Measurements from ENCODE around the gene PARVG. TPM values are rescaled to one million over a fixed set of nuclear protein-coding genes. Genes with fewer than 3 reads are reported as not detected.

PARVG gene
- total RNA-seq, 1 experiment from 2014 or later, result 1.3 TPM

GRCh38 chr22:44181033-44181911, 547 bp downstream of the PARVG start:
- H3T11ph ChIP-seq (ENCODE audit: low read length), result no peak overlapping the region
- H3K9ac ChIP-seq (ENCODE audit: extremely low read depth, insufficient read length, low read length), result no peak overlapping the region
- no peak overlapping the region for H2BK20ac ChIP-seq (ENCODE audit: low read depth, low read length, poor library complexity, severe bottlenecking)
- no peak overlapping the region for H3K4ac ChIP-seq (ENCODE audit: low read depth, low read length)
- Mint-ChIP-seq H3K9me3 (no peaks in the 10 kb centered on the region), H3K4me1 (peaks cover 14 to 23% of the 10 kb centered on the region in 2 experiments), H3K4me3 (no peak overlapping the region), H3K27me3 (ENCODE audit: low read depth) (peaks cover 2% of the 10 kb centered on the region; the same call in 1 of the 2 replicates), H3K27ac (peak overlapping the region in 1 of 3 experiments; percentile 51; a peak in 3 of 7 replicates), H3K36me3 (ENCODE audit: insufficient read depth in 1 of 3, low read depth in 3 of 3) (no peaks in the 10 kb centered on the region)
- H3K27me3 ChIP-seq (ENCODE audit: insufficient read depth, low read length), result no peaks in the 10 kb centered on the region
- no peak overlapping the region for H2BK5ac ChIP-seq (ENCODE audit: insufficient read length, low read length)
- no peak overlapping the region for H4K8ac ChIP-seq (replicated peaks; ENCODE audit: insufficient read length, low read depth, low read length)
- H2AFZ ChIP-seq (ENCODE audit: low read length), result no peak overlapping the region
- H3K23ac ChIP-seq (ENCODE audit: insufficient read length, low read depth, low read length), result no peak overlapping the region
- no peak overlapping the region for H3K56ac ChIP-seq (ENCODE audit: insufficient read length, low read depth, low read length)
- no peak overlapping the region for H3K4me2 ChIP-seq (ENCODE audit: insufficient read depth, insufficient read length, low read length)
- no peak overlapping the region for H2BK15ac ChIP-seq (ENCODE audit: low read depth, low read length)
- H4K5ac ChIP-seq (ENCODE audit: insufficient read length, low read depth, low read length), result no peak overlapping the region
- H2AK5ac ChIP-seq (ENCODE audit: insufficient read length, low read length), result no peak overlapping the region
- H3K14ac ChIP-seq (ENCODE audit: insufficient read depth, low read length), result no peak overlapping the region
- H2BK12ac ChIP-seq (ENCODE audit: insufficient read length, low read depth, low read length), result no peak overlapping the region
- no CpG with 5 or more reads among the region's 40 CpGs for WGBS (ENCODE audit: extremely low coverage, insufficient read length, low lambda C conversion rate)
- H3K9me3 ChIP-seq (ENCODE audit: control insufficient read depth, low read depth, low read length), result no peaks in the 10 kb centered on the region
- no peak overlapping the region for H3K27ac ChIP-seq (ENCODE audit: insufficient read length, low read depth, low read length)
- no peak overlapping the region for H2BK120ac ChIP-seq (ENCODE audit: low read depth, low read length, poor library complexity, severe bottlenecking)
- H3K18ac ChIP-seq (ENCODE audit: insufficient read length, low read depth, low read length), result no peak overlapping the region
- DNase-seq, result no peak
- no peaks in the 10 kb centered on the region for H3K79me2 ChIP-seq (ENCODE audit: insufficient read depth, low read length)
- no peaks in the 10 kb centered on the region for H4K20me1 ChIP-seq (ENCODE audit: control insufficient read depth, insufficient read depth, insufficient read length)
- H4K91ac ChIP-seq (ENCODE audit: insufficient read length, low read depth, low read length), result no peak overlapping the region
- TF ChIP-seq CTCF (conservative IDR thresholded peaks at IDR 0.05), result no peak
- H3K79me1 ChIP-seq (ENCODE audit: insufficient read depth, low read depth, low read length, poor library complexity, severe bottlenecking), result no peaks in the 10 kb centered on the region
- H3K4me1 ChIP-seq (ENCODE audit: insufficient read depth, low read length), result no peaks in the 10 kb centered on the region
- H3K23me2 ChIP-seq (ENCODE audit: insufficient read length, low read depth, low read length, poor library complexity, severe bottlenecking), result no peaks in the 10 kb centered on the region

Data from H9 (cell line).